GM21423 (cell line): ENCODE results near the gene ARMH4.

Experiments
- ATAC-seq: cut with Tn5 transposase; IDR thresholded peaks from one replicate; pipeline ENCODE4 v1.9.1; 2021; ENCODE audit warnings: mild to moderate bottlenecking, moderate library complexity; ENCODE audit not compliant: unreplicated experiment

ARMH4 gene

GRCh38 chr14:58055497-58056010 is 96.5 kb downstream of the ARMH4 start:
- no peak for ATAC-seq

DNA sequence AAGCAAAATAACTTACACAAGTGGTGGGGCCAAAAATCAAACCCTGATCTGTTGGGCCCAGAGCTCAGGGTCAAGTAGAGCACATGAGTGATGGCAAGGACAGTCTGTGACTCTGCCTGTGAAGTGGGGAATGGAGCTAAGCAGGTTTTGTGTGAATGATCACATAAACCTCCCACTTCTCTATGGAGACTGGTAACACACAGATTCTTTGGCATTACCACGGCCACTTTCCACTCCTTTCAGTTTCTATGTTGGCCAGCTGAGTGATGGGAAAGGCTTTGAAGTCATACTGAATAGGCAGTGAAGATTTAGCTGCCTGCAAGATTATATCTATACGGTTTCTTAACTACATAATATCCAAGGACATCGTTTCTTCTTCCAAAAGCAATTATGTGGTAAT is 97.9 kb downstream of the ARMH4 start:
- ATAC-seq: no peak

GRCh38 chr14:58048219-58048618 is 103.8 kb downstream of the ARMH4 start:
- no peak for ATAC-seq

DNA sequence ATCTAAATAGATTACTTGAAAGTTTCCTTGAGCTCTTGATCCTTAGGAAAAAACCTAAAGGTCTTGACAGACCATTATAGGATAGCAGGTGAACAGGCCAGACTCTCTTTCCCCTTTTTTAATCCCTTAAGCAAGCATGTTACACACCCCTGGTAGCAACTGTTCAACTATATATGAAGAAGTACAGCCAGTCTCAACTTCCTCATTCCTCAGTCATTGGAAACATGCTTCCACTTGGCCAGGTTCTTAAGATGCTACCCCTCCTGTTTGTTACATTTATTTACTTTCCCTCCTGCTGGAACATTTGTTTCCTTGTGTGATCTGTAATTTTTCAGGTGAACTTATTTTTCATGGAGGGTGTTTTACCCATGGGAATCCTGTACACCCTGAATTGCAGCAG is 124.1 kb downstream of the ARMH4 start:
- no peak for ATAC-seq

DNA sequence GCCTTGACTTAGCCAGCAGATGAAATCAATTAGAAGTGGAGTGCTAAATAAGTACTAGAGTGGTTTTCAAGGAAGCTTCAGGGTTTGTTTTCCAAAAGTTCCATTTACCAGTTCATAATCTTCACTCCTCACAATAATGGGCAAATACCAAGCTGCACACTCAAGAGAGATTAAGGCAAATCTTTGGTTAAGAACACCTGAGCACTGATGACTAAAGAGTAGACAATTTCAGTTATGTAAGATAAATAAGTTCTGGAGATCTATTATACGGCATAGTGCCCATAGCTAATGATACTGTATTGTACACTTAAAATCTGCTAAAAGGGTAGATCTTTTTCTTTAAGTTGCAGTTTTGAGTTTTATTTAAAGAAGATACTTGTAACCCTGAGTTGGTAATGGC is 125.0 kb downstream of the ARMH4 start:
- no peak for ATAC-seq

DNA sequence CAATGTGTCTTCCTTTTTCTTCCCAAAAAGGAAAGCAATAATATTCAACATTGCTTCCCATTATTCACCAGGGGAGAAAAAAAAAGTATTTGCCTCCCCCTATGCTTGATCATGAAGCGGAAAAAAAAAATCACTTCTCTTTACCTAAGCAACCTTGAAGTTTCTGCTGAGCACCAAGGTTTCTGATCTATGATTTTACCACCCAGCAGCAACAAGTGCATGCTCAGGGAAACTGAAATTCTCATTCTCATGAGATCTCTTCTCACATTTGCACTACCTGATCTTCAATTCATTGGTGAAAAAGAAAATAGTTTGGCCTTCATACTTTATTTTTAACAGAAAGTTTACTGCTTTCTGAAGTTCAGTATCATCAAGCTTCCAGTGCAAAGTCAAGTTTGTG is 125.8 kb downstream of the ARMH4 start:
- no peak for ATAC-seq

- no peak for ATAC-seq
Observed at GRCh38 chr14:58014778-58015177, 137.2 kb downstream of the ARMH4 start.

DNA sequence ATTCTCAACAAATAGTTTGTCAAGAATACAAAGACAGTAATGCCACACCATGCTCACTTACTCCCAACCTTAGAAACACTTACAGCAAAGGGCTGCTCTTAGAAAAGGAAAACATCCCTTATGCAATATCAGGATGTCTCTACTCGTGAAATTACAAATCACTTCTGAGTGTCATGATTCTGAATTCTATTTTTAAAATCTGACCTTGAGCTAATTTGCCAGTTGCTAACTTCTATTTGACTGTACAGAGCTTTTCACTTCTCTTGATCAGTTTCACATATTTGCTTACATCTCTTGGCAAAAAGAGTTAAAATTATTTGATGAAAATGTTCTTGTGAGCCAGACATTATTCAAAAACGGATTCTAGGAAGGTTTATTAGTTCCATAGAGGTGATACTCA is 149.4 kb downstream of the ARMH4 start:
- ATAC-seq: no peak

DNA sequence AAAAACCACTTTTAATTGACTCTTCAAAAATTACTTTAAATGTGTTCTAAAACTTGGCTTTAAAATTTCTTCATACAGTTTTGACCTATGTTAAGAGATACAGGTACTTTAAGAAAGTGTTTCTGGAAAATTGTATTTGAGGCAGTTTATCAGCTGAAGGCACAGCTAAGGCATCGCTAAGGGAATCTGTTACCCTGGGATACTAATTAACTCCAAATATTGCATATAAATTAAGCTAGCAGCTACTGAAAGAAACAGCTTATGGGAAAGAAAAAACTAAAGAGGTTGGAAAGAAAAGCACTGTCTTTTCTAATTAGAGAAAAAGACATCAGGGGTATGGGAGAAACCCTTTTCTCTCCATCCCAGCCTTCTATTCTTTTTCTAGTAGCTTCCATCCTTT is 152.0 kb downstream of the ARMH4 start:
- no peak for ATAC-seq

- no peak for ATAC-seq
Observed at GRCh38 chr14:57999471-57999870, 152.5 kb downstream of the ARMH4 start.

DNA sequence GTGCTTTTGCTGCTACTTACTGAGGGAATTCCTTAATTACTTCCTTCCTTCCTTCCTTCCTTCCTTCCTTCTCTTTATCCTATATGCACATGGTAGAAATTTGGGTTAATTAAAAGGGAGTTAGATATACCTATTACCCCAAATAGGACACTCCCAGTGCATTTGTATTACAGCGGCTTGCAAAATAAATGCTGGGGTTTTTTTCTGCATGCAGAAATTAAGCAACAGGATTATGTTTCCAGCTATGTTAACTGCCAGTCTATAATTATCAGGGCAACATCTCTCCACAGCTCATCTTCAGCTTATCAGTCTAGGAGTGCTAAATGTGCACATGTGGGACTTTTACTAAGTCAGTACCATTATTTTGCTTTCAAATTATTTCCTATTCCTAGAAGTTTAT is 153.2 kb downstream of the ARMH4 start:
- ATAC-seq: no peak

DNA sequence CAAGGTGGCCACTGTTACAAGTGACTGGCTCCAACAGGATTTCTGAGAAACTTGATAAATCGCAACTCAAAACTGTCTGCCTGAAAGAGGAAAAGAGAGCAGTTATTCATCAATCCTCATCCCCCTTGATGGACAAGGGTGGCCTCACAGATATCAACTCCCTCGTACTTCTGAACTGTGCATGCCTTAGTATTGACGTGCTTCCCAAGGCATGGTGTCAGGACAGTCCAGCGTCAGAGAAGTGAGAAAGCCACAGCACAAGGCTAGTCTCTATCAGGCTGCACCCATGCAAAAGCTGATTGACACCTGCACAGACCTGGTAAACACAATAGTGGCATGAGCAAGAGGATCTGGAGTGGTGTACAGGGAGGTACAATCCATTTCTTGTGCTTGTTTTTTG is 160.7 kb downstream of the ARMH4 start:
- ATAC-seq: no peak

DNA sequence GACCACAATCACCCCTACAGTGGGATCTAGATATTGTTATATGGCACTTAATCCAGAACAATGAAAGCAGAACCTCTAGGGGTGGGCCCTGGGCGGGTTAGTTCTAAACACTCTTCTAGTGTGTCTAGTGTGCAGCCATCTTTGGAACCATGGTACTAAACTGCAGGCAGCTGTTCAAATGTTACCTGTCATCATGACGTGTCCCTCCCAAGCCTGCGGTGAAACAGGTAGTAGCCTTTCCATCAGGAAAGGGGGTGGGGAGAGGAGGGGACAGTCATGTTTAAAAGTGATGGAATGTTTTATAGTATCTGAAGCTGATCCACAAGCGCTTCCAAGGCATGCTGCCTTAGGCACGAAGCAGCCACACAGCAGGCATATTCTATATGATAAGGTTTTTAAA is 163.6 kb downstream of the ARMH4 start:
- no peak for ATAC-seq

DNA sequence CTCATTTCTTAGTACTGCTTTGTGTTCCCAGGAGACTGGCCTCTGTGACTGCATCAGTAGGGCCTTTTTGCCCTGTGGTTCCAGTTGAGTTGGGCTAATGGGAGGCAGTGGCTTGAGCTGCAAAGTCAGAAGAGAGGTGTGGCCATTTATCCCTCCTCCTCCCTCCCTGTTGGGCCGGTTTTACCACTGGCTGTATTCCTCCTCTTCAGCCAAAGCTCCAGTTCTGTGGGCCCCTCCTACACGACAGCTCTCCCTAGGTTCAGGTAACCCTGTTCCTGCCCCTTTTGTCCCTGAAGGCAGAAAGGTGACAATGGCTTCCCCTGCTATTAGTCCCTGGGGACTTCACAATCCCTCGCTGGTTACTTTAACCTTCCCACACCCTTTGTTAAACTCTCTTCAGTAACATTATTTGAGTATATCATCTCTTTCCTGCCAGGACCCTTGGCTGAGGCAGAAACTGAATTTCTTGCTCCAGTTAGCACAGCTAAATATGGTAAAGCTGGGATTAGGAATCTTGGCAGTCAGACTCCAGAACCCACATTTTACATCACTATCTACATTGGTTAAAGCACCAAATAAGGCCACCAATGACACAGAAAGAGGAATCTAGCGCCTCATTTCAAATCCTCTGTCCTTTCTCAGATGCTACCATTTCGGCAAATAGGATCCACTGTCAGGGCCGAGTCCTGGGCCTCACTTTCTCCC is 164.3 kb downstream of the ARMH4 start:
- ATAC-seq: no peak

DNA sequence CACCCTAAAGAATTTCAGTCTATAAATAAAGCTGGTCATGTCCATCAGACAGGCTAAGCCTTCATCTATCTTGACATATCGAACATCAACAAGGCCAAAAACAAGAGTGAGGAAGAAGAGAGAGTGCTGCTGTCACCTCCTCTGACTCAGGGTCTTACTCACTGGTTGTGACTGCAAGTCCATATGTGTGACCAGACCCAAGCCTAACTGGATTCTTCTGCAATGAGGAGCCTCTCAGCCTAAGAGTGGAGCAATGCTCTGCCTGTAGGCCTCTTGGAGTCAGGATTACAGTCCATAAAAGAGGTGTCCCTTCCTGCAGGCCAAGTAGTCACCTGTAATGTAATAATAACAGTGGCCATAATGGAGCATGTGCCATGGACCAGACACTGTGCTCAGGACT is 165.0 kb downstream of the ARMH4 start:
- ATAC-seq: no peak

DNA sequence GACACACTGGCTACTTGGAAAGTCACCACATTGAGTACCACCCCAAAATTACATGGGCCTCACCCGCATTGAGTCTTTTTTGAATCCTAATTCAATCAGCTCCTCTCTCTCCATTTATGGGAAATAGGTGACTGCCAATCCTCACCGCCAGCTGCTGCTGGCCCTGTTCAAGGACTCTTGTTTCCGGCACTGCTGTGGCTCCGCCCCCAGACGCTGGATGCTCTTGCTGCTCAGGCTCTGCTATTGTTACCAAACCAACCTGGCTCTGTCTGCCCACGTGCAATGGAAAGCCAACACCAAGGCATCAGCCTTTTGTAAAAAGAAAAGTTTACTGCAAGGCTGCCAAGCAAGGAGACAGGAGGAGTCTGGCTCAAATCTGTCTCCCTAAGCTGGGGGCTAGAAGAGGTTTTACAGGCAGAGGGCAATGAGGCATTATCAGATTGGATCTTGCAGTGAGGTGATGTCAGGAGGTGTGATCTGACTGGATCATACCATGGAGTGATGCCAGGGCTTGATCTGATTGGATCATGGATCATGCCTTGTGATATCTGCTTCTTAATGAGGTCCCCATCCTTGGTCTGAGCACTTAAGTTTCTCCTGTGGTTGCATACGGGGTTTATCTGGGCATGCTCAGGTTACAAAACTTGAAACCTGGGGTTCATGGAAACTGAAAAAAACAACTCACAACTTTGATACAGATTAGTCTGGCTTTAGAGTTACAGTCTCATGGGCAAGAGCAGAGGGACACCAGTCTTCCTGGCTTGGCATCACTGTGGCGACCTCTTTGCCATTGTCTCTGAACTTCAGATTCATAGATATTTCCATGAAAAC is 169.0 kb downstream of the ARMH4 start:
- ATAC-seq: no peak

GRCh38 chr14:57981817-57982560 is 170.0 kb downstream of the ARMH4 start:
- no peak for ATAC-seq

DNA sequence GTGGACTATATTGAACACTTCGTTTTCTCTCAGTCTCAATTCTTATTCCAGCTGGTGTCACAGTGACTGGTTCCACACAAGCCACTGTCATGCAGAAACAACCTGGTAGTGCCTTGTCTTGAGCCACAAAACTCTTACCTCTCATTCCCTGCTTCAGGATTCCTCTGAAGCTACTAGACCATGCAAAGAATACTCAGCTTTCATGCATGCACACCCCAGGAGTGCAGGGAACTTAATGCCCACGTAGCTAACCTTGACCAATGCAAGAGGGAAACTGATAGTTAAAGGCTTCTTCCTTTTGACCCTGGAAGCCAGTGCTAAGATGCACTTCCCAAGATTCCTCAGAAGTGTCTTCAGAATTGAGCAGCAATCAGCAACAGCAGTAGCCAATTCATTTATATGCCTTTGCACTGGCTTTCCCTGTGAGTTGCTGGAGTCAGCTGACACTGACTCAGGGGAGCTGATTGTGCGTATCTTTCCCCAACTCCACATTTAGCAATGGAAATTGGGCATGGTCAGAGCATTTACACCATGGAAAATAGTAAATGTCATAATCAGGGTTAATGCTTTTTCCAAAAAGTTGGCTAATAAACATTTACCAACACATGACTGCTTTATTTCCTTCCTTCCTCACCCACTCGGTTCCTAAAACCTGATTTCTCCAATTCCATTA is 172.5 kb downstream of the ARMH4 start:
- no peak for ATAC-seq

GRCh38 chr14:57976701-57977100 is 175.3 kb downstream of the ARMH4 start:
- no peak for ATAC-seq

DNA sequence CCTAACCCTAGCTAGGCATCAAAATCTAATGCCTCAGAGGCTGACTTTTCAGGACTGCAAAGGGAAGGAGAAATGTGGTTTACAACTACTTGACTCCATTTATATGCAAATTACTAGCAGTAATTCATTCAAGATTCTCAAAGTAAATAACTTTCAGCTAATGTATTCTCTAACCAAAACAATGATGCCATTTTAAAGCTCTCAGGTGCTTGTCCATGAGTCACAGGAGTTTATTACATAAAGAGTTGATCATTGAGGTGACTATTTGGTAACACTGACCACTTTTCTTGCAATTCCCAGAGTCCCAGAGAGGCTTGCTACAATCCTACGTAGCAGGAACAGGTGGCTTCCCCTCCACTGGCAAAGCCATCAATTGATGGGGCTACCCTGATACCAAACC is 177.1 kb downstream of the ARMH4 start:
- no peak for ATAC-seq

GRCh38 chr14:57970594-57970993 is 181.4 kb downstream of the ARMH4 start:
- no peak for ATAC-seq
